Activated CD4-positive, alpha-beta T cell treated with anti-CD3 and anti-CD28 coated beads, Interleukin-2, Interleukin-4, amounts not matched to agents 100 ng/mL and 50 ng/mL, durations not matched to agents 16 hours and 8 hours (primary cell): Measurements from ENCODE around the gene ZBTB5.
A peak's percentile ranks its signal among the peaks of the same experiment; 100 is the strongest.
"Not testable (repeated sequence)": the region's sequence is repeated elsewhere in the genome, so short reads cannot be mapped to it uniquely, and the experiment has no call there.

Source experiments
- DNase-seq: peaks from one replicate; pipeline ENCODE4 v3.0.0-alpha.2; 2020; ENCODE audit warnings: low spot score

ZBTB5 gene

GRCh38 chr9:37485389-37486255 is 20.4 kb upstream of the ZBTB5 start, which contains the start of gene POLR1E:
POLR1E (plus strand) TSS chr9:37485948; CDS start chr9:37486048, 100 bp downstream.
- peak; percentile 98 for DNase-seq

GRCh38 chr9:37480759-37481158 is 15.5 kb upstream of the ZBTB5 start:
- DNase-seq, result no peak

- not testable (repeated sequence) for DNase-seq
Measured at GRCh38 chr9:37477987-37478619, 12.9 kb upstream of the ZBTB5 start.

- not testable (repeated sequence) for DNase-seq
Measured at GRCh38 chr9:37477443-37477842, 12.2 kb upstream of the ZBTB5 start.

- DNase-seq, result no peak
Measured at GRCh38 chr9:37476930-37477329, 11.7 kb upstream of the ZBTB5 start.

- no peak for DNase-seq
Measured at GRCh38 chr9:37474438-37474837, 9.2 kb upstream of the ZBTB5 start.

- not testable (repeated sequence) for DNase-seq
Measured at GRCh38 chr9:37473982-37474381, 8.7 kb upstream of the ZBTB5 start.

GRCh38 chr9:37471942-37472684 is 6.9 kb upstream of the ZBTB5 start:
- no peak for DNase-seq

GRCh38 chr9:37468620-37469019 is 3.4 kb upstream of the ZBTB5 start:
- no peak for DNase-seq

GRCh38 chr9:37467530-37467929 is 2.3 kb upstream of the ZBTB5 start:
- not testable (repeated sequence) for DNase-seq

- no peak for DNase-seq
Measured at GRCh38 chr9:37466037-37466709, 923 bp upstream of the ZBTB5 start.

GRCh38 chr9:37464426-37465248 is 613 bp downstream of the ZBTB5 start:
- DNase-seq, result peak; percentile 58

- DNase-seq, result no peak
Measured at GRCh38 chr9:37464006-37464405, 1.2 kb downstream of the ZBTB5 start.

GRCh38 chr9:37456817-37457216 is 8.4 kb downstream of the ZBTB5 start:
- DNase-seq, result no peak

GRCh38 chr9:37455884-37456647 is 9.2 kb downstream of the ZBTB5 start:
- DNase-seq, result no peak

- no peak for DNase-seq
Measured at GRCh38 chr9:37454238-37454637, 11.0 kb downstream of the ZBTB5 start.

- DNase-seq, result no peak
Measured at GRCh38 chr9:37453827-37454226, 11.4 kb downstream of the ZBTB5 start.

- DNase-seq, result no peak
Measured at GRCh38 chr9:37452611-37453010, 12.6 kb downstream of the ZBTB5 start.

- DNase-seq, result no peak
Measured at GRCh38 chr9:37451628-37452027, 13.6 kb downstream of the ZBTB5 start.

- DNase-seq, result no peak
Measured at GRCh38 chr9:37449862-37450632, 15.2 kb downstream of the ZBTB5 start.
